ENCODE measurements around the gene RHOJ. TPM values are rescaled to one million over a fixed set of nuclear protein-coding genes. Genes with fewer than 3 reads are reported as not detected.

RHOJ gene
- total RNA-seq, 1 experiment from 2014 or later: not detected

GRCh38 chr14:63269561-63270225, 65.5 kb downstream of the RHOJ start:
- Histone ChIP-seq H3K4me2 (ENCODE audit: low read length) (no peak overlapping the region), H3K79me2 (ENCODE audit: insufficient read depth, low read length) (no peaks in the 10 kb centered on the region)
- no peak for TF ChIP-seq MAX (IDR thresholded peaks at IDR 0.05)
- TF ChIP-seq CEBPB (IDR thresholded peaks at IDR 0.05; ENCODE audit: low read depth): no peak

GRCh38 chr14:63273129-63273528, 68.9 kb downstream of the RHOJ start:
- RAD21 ChIA-PET (ENCODE audit: low non-redundant PET in 1 of 2, low total read pairs in 2 of 2, uncharacterized antibody in 2 of 2, unreplicated experiment in 2 of 2): no interaction called here
- H4K20me1 ChIP-seq (ENCODE audit: insufficient read depth): no peaks in the 10 kb centered on the region
- H3K4me1 ChIP-seq (ENCODE audit: control insufficient read depth in 1 of 2, insufficient read depth in 2 of 2, low read length in 2 of 2): no peaks in the 10 kb centered on the region
- H2AFZ ChIP-seq (ENCODE audit: low read depth, low read length, poor library complexity, severe bottlenecking): no peak overlapping the region
- no peak overlapping the region for H3K27ac ChIP-seq (ENCODE audit: low read depth, low read length)
- no peak overlapping the region for H3K4me2 ChIP-seq (ENCODE audit: low read length)
- no peak overlapping the region for H3K4me3 ChIP-seq (replicated peaks in 1 of 2; ENCODE audit: low read depth in 1 of 2, low read length in 2 of 2)
- H3K9me3 ChIP-seq (ENCODE audit: control insufficient read depth in 1 of 2, insufficient read depth in 1 of 2, low read depth in 1 of 2, low read length in 2 of 2): no peaks in the 10 kb centered on the region
- CTCF ChIA-PET: no interaction called here
- H3K9me2 ChIP-seq (ENCODE audit: insufficient read depth): no peaks in the 10 kb centered on the region
- intact Hi-C loops (cut with micrococcal nuclease): loop anchor here (10.0 kb wide), 1 partner anchor 1378 kb away; no protein-coding TSS in a partner anchor
- BruUV-seq (replicated peaks): no TSS peak
- no peaks in the 10 kb centered on the region for H3K36me3 ChIP-seq (ENCODE audit: control insufficient read depth in 1 of 2, insufficient read depth in 2 of 2, low read length in 2 of 2)
- ATAC-seq: no peak
- POLR2A ChIA-PET: no interaction called here
- DNase-seq (ENCODE audit: low read depth, low spot score): no peak
- no peak overlapping the region for H3K9ac ChIP-seq (ENCODE audit: low read length)
- peaks cover 26% of the 10 kb centered on the region for H3K27me3 ChIP-seq (ENCODE audit: insufficient read depth, low read length)
- H3K79me2 ChIP-seq (ENCODE audit: insufficient read depth, low read length): no peaks in the 10 kb centered on the region
- no peak for TF ChIP-seq CEBPB (IDR thresholded peaks at IDR 0.05; ENCODE audit: low read depth)
- no peak for TF ChIP-seq ZBTB33 (IDR thresholded peaks at IDR 0.05; ENCODE audit: extremely low read depth, insufficient replicate concordance, low read length)
- no peak for TF ChIP-seq RAD21 (IDR thresholded peaks at IDR 0.05; ENCODE audit: low read depth)
- no peak for TF ChIP-seq SRF (IDR thresholded peaks at IDR 0.05; ENCODE audit: low read depth)
- no peak for TF ChIP-seq POLR2AphosphoS5 (IDR thresholded peaks at IDR 0.05; ENCODE audit: low read depth, low read length)
- no peak for TF ChIP-seq ATF3 (IDR thresholded peaks at IDR 0.05)
- no peak for TF ChIP-seq POLR2A (IDR thresholded peaks at IDR 0.05; ENCODE audit: borderline replicate concordance, extremely low read depth, insufficient read depth, insufficient read length)
- TF ChIP-seq CTCF (IDR thresholded peaks at IDR 0.05 in 2 of 3, conservative IDR thresholded peaks at IDR 0.05 in 1 of 3; ENCODE audit: borderline replicate concordance in 1 of 3, insufficient read depth in 1 of 3, low read depth in 2 of 3, low read length in 2 of 3): no peak
- no peak for TF ChIP-seq ZNF274 (IDR thresholded peaks at IDR 0.05; ENCODE audit: low read depth, low read length)
- no peak for TF ChIP-seq ZFX (IDR thresholded peaks at IDR 0.05)

More at GRCh38 chr14:63269561-63270225, 65.5 kb downstream of the RHOJ start:
- Histone ChIP-seq H3K27ac (ENCODE audit: low read depth, low read length) (no peak overlapping the region), H4K20me1 (ENCODE audit: insufficient read depth) (no peaks in the 10 kb centered on the region), H3K9me3 (ENCODE audit: control insufficient read depth in 1 of 2, insufficient read depth in 1 of 2, low read depth in 1 of 2, low read length in 2 of 2) (no peaks in the 10 kb centered on the region), H3K9me2 (ENCODE audit: insufficient read depth) (no peaks in the 10 kb centered on the region), H3K4me3 (replicated peaks in 1 of 2; ENCODE audit: low read depth in 1 of 2, low read length in 2 of 2) (no peak overlapping the region), H3K4me1 (ENCODE audit: control insufficient read depth in 1 of 2, insufficient read depth in 2 of 2, low read length in 2 of 2) (no peaks in the 10 kb centered on the region), H3K27me3 (ENCODE audit: insufficient read depth, low read length) (peaks cover 28% of the 10 kb centered on the region), H3K36me3 (ENCODE audit: control insufficient read depth in 1 of 2, insufficient read depth in 2 of 2, low read length in 2 of 2) (no peaks in the 10 kb centered on the region), H3K9ac (ENCODE audit: low read length) (no peak overlapping the region), H2AFZ (ENCODE audit: low read depth, low read length, poor library complexity, severe bottlenecking) (no peak overlapping the region)
- intact Hi-C loops (cut with micrococcal nuclease): loop anchor here (10.0 kb wide), 1 partner anchor 1375 kb away; no protein-coding TSS in a partner anchor
- CTCF ChIA-PET: no interaction called here
- DNase-seq (ENCODE audit: low read depth, low spot score): no peak
- BruUV-seq (replicated peaks): no TSS peak
- RAD21 ChIA-PET (ENCODE audit: low non-redundant PET in 1 of 2, low total read pairs in 2 of 2, uncharacterized antibody in 2 of 2, unreplicated experiment in 2 of 2): no interaction called here
- POLR2A ChIA-PET: no interaction called here
- no peak for ATAC-seq
